HEK293T (cell line): Measurements from ENCODE around the gene KCNT1.

Source experiments
- BHLHE40 ChIP-seq: fragments of 450-650 bp; IDR thresholded peaks from 2 replicates; pipeline ENCODE4 v1.6.1; 2016; ENCODE audit warnings: mild to moderate bottlenecking, moderate library complexity, borderline replicate concordance
- LEF1 ChIP-seq: fragments of 450-650 bp; IDR thresholded peaks from 2 replicates; pipeline ENCODE4 v1.6.1; 2017; ENCODE audit warnings: mild to moderate bottlenecking, borderline replicate concordance
- SUZ12 ChIP-seq: fragments of 450-650 bp; IDR thresholded peaks from 2 replicates; pipeline ENCODE4 v1.6.1; 2016; ENCODE audit warnings: mild to moderate bottlenecking
- TF ChIP-seq, protein P1 (sequence below): fragments of 450-650 bp; IDR thresholded peaks from 2 replicates; pipeline ENCODE4 v1.6.1; 2016

- TF ChIP-seq, protein P1, sequence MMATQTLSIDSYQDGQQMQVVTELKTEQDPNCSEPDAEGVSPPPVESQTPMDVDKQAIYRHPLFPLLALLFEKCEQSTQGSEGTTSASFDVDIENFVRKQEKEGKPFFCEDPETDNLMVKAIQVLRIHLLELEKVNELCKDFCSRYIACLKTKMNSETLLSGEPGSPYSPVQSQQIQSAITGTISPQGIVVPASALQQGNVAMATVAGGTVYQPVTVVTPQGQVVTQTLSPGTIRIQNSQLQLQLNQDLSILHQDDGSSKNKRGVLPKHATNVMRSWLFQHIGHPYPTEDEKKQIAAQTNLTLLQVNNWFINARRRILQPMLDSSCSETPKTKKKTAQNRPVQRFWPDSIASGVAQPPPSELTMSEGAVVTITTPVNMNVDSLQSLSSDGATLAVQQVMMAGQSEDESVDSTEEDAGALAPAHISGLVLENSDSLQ, result no peak
- no peak for TF ChIP-seq BHLHE40
- TF ChIP-seq LEF1, result no peak
- no peak for TF ChIP-seq SUZ12
Observed at GRCh38 chr9:135823036-135823435, 121.1 kb downstream of the KCNT1 start.
